ENCODE measurements around the gene AKAP1.

DNA sequence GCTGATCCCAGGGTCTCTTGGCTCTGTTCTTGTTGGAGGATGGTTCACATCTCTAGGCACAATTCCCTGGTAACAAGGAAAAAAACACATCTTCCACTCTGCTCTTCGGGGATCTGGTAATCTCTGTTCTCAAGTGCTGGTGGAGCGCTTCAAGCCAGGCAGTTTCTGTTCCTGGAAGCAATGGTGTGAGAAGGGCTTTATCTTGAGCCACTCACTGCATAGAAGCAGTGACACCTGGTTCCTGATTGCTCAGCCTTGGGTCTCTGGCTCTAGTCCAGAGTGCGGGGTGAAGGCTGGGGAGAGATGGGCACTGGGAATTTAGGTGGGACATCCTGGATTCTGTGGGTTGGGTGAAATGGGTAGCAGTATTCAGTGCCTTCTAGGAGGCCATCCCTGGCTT lies 14.1 kb downstream of the AKAP1 start:
- TF ChIP-seq POLR2A (IDR thresholded peaks at IDR 0.05): no peak
- TF ChIP-seq, protein P1, sequence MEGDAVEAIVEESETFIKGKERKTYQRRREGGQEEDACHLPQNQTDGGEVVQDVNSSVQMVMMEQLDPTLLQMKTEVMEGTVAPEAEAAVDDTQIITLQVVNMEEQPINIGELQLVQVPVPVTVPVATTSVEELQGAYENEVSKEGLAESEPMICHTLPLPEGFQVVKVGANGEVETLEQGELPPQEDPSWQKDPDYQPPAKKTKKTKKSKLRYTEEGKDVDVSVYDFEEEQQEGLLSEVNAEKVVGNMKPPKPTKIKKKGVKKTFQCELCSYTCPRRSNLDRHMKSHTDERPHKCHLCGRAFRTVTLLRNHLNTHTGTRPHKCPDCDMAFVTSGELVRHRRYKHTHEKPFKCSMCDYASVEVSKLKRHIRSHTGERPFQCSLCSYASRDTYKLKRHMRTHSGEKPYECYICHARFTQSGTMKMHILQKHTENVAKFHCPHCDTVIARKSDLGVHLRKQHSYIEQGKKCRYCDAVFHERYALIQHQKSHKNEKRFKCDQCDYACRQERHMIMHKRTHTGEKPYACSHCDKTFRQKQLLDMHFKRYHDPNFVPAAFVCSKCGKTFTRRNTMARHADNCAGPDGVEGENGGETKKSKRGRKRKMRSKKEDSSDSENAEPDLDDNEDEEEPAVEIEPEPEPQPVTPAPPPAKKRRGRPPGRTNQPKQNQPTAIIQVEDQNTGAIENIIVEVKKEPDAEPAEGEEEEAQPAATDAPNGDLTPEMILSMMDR (IDR thresholded peaks at IDR 0.05): no peak
